HG03175 (cell line): ENCODE measurements around the gene AAGAB.

ENCODE experiments used
- ATAC-seq: cut with Tn5 transposase; IDR thresholded peaks from one replicate; pipeline ENCODE4 v1.9.1; 2021; ENCODE audit warnings: mild to moderate bottlenecking, moderate library complexity; ENCODE audit not compliant: unreplicated experiment

The AAGAB gene

GRCh38 chr15:67190326-67190725 is 64.1 kb downstream of the AAGAB start:
- ATAC-seq, result no peak

GRCh38 chr15:67189326-67190051 is 65.0 kb downstream of the AAGAB start:
- ATAC-seq, result no peak

- ATAC-seq, result no peak
Measured at GRCh38 chr15:67188551-67189218, 65.8 kb downstream of the AAGAB start.

- no peak for ATAC-seq
Measured at GRCh38 chr15:67187351-67187854, 67.1 kb downstream of the AAGAB start.

- no peak for ATAC-seq
Measured at GRCh38 chr15:67186688-67187087, 67.8 kb downstream of the AAGAB start.

- no peak for ATAC-seq
Measured at GRCh38 chr15:67186226-67186649, 68.2 kb downstream of the AAGAB start.

GRCh38 chr15:67185621-67186225 is 68.7 kb downstream of the AAGAB start:
- no peak for ATAC-seq

GRCh38 chr15:67185051-67185450 is 69.4 kb downstream of the AAGAB start:
- no peak for ATAC-seq

GRCh38 chr15:67184208-67184925 is 70.1 kb downstream of the AAGAB start:
- no peak for ATAC-seq

GRCh38 chr15:67183443-67184169 is 70.9 kb downstream of the AAGAB start:
- ATAC-seq, result no peak

GRCh38 chr15:67181221-67181639 is 73.2 kb downstream of the AAGAB start:
- no peak for ATAC-seq

- ATAC-seq, result no peak
Measured at GRCh38 chr15:67180514-67181191, 73.8 kb downstream of the AAGAB start.

- ATAC-seq, result no peak
Measured at GRCh38 chr15:67180035-67180434, 74.4 kb downstream of the AAGAB start.

GRCh38 chr15:67179411-67179995 is 75.0 kb downstream of the AAGAB start:
- ATAC-seq, result no peak

GRCh38 chr15:67178569-67179210 is 75.8 kb downstream of the AAGAB start:
- no peak for ATAC-seq

GRCh38 chr15:67177752-67178151 is 76.7 kb downstream of the AAGAB start:
- ATAC-seq, result no peak

- ATAC-seq, result no peak
Measured at GRCh38 chr15:67176195-67176971, 78.1 kb downstream of the AAGAB start.

- ATAC-seq, result no peak
Measured at GRCh38 chr15:67175643-67176071, 78.8 kb downstream of the AAGAB start.
